HG03060 (cell line): Measurements from ENCODE around the gene RNF182.

Experiments used
- ATAC-seq: cut with Tn5 transposase; IDR thresholded peaks from one replicate; pipeline ENCODE4 v1.9.1; 2021; ENCODE audit warnings: low read depth, moderate number of reproducible peaks; ENCODE audit not compliant: unreplicated experiment

Gene RNF182

DNA sequence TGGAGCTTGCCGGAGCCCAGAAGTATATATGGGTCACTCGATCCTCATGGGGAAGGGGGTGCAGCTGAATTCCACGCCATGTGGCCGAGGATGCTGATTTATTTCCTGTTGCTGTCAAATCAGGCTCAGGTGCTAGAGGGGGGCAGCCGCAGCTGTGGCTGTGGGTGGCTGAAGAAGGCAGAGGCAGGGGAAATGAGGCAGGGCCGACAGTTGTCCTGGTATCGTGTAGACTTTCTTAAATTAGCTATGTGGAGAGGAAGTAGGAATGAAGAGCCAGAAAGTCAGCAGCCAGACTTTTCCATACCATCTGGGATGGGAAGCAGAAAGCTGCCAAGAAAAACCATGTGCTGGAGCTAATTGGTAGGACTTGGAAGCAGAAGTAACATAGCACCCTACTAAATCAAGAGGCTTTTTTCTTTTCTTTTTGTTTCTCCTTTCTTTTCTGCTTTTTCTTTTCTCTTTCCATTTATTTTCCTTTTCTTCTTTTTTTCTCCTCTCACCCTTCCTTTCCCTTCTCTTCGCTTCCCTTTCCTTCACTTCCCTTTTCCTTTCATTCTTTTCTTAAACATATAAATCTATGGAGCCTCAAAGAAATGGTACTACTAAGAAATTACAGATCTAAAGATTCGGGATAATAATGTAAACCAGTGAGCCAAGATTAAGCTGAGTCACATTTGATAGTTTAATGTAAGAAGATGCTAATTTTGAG lies 102.2 kb downstream of the RNF182 start:
- no peak for ATAC-seq

DNA sequence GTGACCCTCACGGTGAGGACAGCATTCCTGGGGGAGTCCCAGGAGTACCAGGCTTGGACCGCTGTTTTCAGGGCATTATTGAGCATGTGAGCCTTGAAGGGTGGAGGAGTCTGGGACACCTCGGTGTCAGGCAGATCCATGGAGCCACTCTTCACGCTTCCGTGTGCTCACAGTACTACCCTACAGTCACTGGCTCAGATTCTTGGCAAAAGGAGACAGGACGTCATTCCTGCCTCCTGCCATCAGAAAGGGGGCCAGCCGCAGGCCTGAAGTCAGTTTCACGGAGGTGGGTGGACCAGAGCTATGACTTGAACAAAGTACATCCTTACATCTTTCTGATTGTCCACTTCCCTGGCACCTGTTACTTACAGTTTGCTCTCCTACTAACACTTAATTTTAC lies 103.9 kb downstream of the RNF182 start:
- ATAC-seq = no peak

DNA sequence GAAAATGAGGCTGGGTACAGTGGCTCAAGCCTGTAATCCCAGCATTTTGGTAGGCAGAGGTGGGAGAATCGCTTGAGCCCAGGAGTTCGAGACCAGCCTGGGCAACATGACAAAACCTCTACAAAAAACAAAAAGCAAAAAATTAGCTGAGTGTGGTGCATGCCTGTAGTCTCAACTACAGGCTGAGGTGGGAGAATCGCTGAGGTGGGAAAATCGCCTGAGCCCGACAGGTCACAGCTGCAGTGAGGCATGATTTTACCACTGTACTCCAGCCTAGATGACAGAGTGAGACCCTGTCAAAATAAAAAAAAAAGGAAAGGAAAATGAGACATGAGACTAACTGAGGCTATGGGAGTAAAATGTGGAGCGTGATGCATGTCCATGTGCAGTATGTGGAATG lies 104.9 kb downstream of the RNF182 start:
- no peak for ATAC-seq
